Natural killer cell (primary cell): ENCODE data around the gene CCDC87. TPM values are rescaled to one million over a fixed set of nuclear protein-coding genes. Genes with fewer than 3 reads are reported as not detected.

ENCODE experiments used
- ATAC-seq, 3 donors: fragments of 150-1000 bp in 2 of 3; fragments of 200-7000 bp in 1 of 3; cut with Tn5 transposase; 1 replicate in 1 of 3; 2 replicates in 2 of 3; pipeline ENCODE4 v1.10.0; 2021; ENCODE audit warnings: mild to moderate bottlenecking in 2 of 3, moderate library complexity in 2 of 3
- DNase-seq, 2 donors: peaks; one replicate each; pipeline versions ENCODE4 v3.0.0 to v3.0.0-alpha.2; 2013 to 2021; ENCODE audit warnings: mixed read lengths in 1 of 2
- H3K27ac ChIP-seq: one replicate; pipeline ENCODE4 v1.5.1; 2013; ENCODE audit warnings: mild to moderate bottlenecking, low read length
- H3K27me3 ChIP-seq: one replicate; pipeline ENCODE4 v1.6.1; 2013; ENCODE audit warnings: low read length; ENCODE audit not compliant: control insufficient read depth, insufficient read depth
- H3K36me3 ChIP-seq: one replicate; pipeline ENCODE4 v1.6.1; 2013; ENCODE audit warnings: low read length; ENCODE audit not compliant: control insufficient read depth, insufficient read depth
- H3K4me1 ChIP-seq: one replicate; pipeline ENCODE4 v1.6.1; 2013; ENCODE audit warnings: low read length; ENCODE audit not compliant: control insufficient read depth, insufficient read depth
- H3K4me3 ChIP-seq: one replicate; pipeline ENCODE4 v1.5.1; 2013; ENCODE audit warnings: low read length
- H3K9me3 ChIP-seq: one replicate; pipeline ENCODE4 v1.6.1; 2013; ENCODE audit warnings: low read length; ENCODE audit not compliant: control insufficient read depth, insufficient read depth
- H3K27ac Mint-ChIP-seq, 2 donors: one replicate each; pipeline ENCODE4 v1.8.0; 2022; ENCODE audit warnings: mild to moderate bottlenecking in 2 of 2, mixed read lengths in 2 of 2, moderate library complexity in 1 of 2
- H3K27me3 Mint-ChIP-seq, 2 donors: one replicate each; pipeline ENCODE4 v1.8.0; 2022; ENCODE audit warnings: low read depth in 2 of 2, mixed read lengths in 2 of 2
- H3K36me3 Mint-ChIP-seq: one replicate; pipeline ENCODE4 v1.8.0; 2022; ENCODE audit warnings: mixed read lengths
- H3K4me1 Mint-ChIP-seq, 2 donors: one replicate each; pipeline ENCODE4 v1.8.0; 2022; ENCODE audit warnings: mixed read lengths in 2 of 2
- H3K4me3 Mint-ChIP-seq: one replicate; pipeline ENCODE4 v1.8.0; 2022; ENCODE audit warnings: mild to moderate bottlenecking, moderate library complexity, mixed read lengths
- H3K9me3 Mint-ChIP-seq, 2 donors: one replicate each; pipeline ENCODE4 v1.8.0; 2022; ENCODE audit warnings: mixed read lengths in 2 of 2
- WGBS: methylation state at CpG from one replicate; pipeline ENCODE4 v1.1.7; 2013; ENCODE audit warnings: missing lambda C conversion rate; ENCODE audit not compliant: insufficient coverage; 5-methylcytosine and 5-hydroxymethylcytosine counted together
- intact Hi-C: fragments of 100-400 bp; cut with micrococcal nuclease; formaldehyde crosslinking; loops from one replicate; pipeline ENCODE4 v1.14.2; 2022
- total RNA-seq, 4 donors: library from RNA; stranded (reverse); fragments of 120-200 nt in 1 of 4; gene quantifications; one replicate each; pipeline versions ENCODE4 v1.2.3 to v1.2.4, GENCODE V29; 2013 to 2022
- TF ChIP-seq, protein P1 (sequence below): fragments of 200-600 bp; IDR thresholded peaks from one replicate; pipeline ENCODE4 v1.8.0; 2022; ENCODE audit warnings: antibody characterized with exemption

Gene CCDC87
- total RNA-seq, 3 donors from 2014 or later (not counting 1 experiment from before 2014, with no cell fraction given): 0.40 to 0.68 (median 0.49) TPM

DNA sequence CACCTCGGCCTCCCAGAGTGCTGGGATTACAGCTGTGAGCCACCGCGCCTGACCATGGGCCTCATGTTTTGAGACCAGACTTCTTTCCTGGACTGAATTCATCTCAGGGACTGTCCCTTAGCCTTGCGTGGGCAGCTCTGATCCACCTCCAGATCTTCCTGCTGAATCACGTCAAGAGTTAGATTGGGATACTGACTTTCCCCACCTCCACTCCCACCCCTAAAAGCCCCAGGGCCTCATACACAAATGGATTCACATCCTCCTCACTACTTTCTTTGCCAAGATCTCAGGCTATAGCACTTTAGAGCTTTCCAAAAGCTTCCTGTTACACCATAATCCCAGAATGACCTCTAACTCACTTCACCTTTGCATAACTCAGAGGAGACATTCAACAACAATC is 12.1 kb downstream of the CCDC87 start:
- TF ChIP-seq, protein P1, sequence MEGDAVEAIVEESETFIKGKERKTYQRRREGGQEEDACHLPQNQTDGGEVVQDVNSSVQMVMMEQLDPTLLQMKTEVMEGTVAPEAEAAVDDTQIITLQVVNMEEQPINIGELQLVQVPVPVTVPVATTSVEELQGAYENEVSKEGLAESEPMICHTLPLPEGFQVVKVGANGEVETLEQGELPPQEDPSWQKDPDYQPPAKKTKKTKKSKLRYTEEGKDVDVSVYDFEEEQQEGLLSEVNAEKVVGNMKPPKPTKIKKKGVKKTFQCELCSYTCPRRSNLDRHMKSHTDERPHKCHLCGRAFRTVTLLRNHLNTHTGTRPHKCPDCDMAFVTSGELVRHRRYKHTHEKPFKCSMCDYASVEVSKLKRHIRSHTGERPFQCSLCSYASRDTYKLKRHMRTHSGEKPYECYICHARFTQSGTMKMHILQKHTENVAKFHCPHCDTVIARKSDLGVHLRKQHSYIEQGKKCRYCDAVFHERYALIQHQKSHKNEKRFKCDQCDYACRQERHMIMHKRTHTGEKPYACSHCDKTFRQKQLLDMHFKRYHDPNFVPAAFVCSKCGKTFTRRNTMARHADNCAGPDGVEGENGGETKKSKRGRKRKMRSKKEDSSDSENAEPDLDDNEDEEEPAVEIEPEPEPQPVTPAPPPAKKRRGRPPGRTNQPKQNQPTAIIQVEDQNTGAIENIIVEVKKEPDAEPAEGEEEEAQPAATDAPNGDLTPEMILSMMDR: no peak
- H3K4me3 ChIP-seq: no peak overlapping the region
- peaks cover 0 to 5% of the 10 kb centered on the region in 2 donors for H3K9me3 Mint-ChIP-seq
- H3K36me3 ChIP-seq: no peaks in the 10 kb centered on the region
- H3K4me1 Mint-ChIP-seq: peaks cover 0 to 11% of the 10 kb centered on the region in 2 donors
- no peak overlapping the region for H3K4me3 Mint-ChIP-seq
- H3K27me3 Mint-ChIP-seq: peaks cover 2 to 6% of the 10 kb centered on the region in 2 donors
- H3K36me3 Mint-ChIP-seq: no peaks in the 10 kb centered on the region
- H3K4me1 ChIP-seq: peaks cover 6% of the 10 kb centered on the region
- no peaks in the 10 kb centered on the region for H3K9me3 ChIP-seq
- WGBS: 89% methylated on average over 5 of the region's 5 CpGs
- DNase-seq (no peak), ATAC-seq (no peak)
- no peaks in the 10 kb centered on the region for H3K27me3 ChIP-seq
- intact Hi-C loops: no loop called here
- H3K27ac Mint-ChIP-seq: no peak overlapping the region
- H3K27ac ChIP-seq: no peak overlapping the region

DNA sequence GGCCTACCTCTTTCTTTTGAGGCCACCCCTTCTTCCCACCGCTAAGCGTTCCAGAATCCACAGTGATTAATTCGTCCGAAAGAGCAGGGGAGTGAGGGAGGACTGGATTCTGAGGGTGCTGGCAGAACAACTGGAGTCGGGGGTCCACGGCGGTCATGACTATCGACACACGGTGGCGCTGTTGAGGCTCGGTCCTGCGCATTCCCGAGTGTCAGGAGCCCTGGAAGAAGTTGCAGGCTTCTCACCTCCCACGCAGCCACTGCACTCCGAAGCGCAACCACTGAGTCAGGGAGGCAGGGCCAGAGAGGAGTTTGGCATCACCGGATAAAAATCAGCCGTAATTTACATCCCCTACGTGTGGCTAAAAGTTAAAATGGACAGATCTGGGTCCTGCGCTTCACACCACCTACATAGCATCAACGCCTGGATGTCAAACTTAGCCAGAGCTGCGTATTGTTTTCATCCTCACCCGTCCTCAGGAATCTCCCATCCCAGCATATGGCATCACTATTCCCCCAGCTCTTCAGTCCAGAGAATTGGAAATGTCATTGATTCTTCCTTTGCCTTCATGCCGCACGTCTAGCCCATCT is 13.8 kb downstream of the CCDC87 start:
- intact Hi-C loops: loop anchor here (1.0 kb wide), 1 partner anchor 99 kb away; no protein-coding TSS in a partner anchor
- Mint-ChIP-seq H3K27me3 (peaks cover 16 to 23% of the 10 kb centered on the region in 2 donors), H3K9me3 (peaks cover 0 to 5% of the 10 kb centered on the region in 2 donors), H3K36me3 (no peaks in the 10 kb centered on the region), H3K4me3 (no peak overlapping the region), H3K4me1 (peaks cover 0 to 11% of the 10 kb centered on the region in 2 donors), H3K27ac (peak overlapping the region in 1 of 2 donors; percentile 29)
- peak; percentile 70 to 88 for DNase-seq
- no peaks in the 10 kb centered on the region for H3K36me3 ChIP-seq
- H3K27ac ChIP-seq: no peak overlapping the region
- H3K4me1 ChIP-seq: peaks cover 6% of the 10 kb centered on the region
- no peaks in the 10 kb centered on the region for H3K9me3 ChIP-seq
- H3K27me3 ChIP-seq: no peaks in the 10 kb centered on the region
- WGBS: 19% methylated on average over 25 of the region's 25 CpGs
- TF ChIP-seq, protein P1: peak; percentile 83
- no peak overlapping the region for H3K4me3 ChIP-seq
- peak; percentile 77 to 91 (median 84) for ATAC-seq

DNA sequence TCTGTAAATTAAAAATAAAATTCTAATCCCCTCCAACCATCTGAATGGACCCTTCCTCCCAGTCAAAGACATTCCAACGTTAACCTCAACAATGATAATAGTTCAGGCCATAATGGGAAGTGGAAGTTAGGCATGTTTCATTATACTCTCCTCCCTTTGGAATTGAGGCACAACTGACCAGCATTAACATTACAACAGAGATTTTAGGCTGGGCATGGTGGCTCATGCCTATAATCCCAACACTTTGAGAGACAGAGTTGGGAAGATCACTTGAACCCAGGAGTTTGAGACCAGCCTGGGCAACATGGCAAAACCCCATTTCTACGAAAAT is 22.0 kb downstream of the CCDC87 start:
- Histone ChIP-seq H3K9me3 (no peaks in the 10 kb centered on the region), H3K27ac (no peak overlapping the region), H3K27me3 (no peaks in the 10 kb centered on the region), H3K4me3 (no peak overlapping the region), H3K4me1 (peaks cover 13% of the 10 kb centered on the region), H3K36me3 (no peaks in the 10 kb centered on the region)
- Mint-ChIP-seq H3K27ac (no peak overlapping the region), H3K4me1 (peaks cover 4 to 9% of the 10 kb centered on the region in 2 donors), H3K4me3 (no peak overlapping the region), H3K9me3 (no peaks in the 10 kb centered on the region), H3K27me3 (peaks cover 17 to 23% of the 10 kb centered on the region in 2 donors), H3K36me3 (no peaks in the 10 kb centered on the region)
- intact Hi-C loops: no loop called here
- DNase-seq: no peak
- WGBS: 100% methylated on average over 1 of the region's 2 CpGs
- ATAC-seq: no peak
- TF ChIP-seq, protein P1: no peak
